Measurements from ENCODE around the gene STMN1.

- TF ChIP-seq, protein P1, sequence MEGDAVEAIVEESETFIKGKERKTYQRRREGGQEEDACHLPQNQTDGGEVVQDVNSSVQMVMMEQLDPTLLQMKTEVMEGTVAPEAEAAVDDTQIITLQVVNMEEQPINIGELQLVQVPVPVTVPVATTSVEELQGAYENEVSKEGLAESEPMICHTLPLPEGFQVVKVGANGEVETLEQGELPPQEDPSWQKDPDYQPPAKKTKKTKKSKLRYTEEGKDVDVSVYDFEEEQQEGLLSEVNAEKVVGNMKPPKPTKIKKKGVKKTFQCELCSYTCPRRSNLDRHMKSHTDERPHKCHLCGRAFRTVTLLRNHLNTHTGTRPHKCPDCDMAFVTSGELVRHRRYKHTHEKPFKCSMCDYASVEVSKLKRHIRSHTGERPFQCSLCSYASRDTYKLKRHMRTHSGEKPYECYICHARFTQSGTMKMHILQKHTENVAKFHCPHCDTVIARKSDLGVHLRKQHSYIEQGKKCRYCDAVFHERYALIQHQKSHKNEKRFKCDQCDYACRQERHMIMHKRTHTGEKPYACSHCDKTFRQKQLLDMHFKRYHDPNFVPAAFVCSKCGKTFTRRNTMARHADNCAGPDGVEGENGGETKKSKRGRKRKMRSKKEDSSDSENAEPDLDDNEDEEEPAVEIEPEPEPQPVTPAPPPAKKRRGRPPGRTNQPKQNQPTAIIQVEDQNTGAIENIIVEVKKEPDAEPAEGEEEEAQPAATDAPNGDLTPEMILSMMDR (IDR thresholded peaks at IDR 0.05) = no peak
- TF ChIP-seq POLR2A (IDR thresholded peaks at IDR 0.05) (no peak), EP300 (IDR thresholded peaks at IDR 0.05) (no peak), POLR2AphosphoS5 (IDR thresholded peaks at IDR 0.05) (no peak)
Observed at GRCh38 chr1:25856856-25857255, 49.4 kb downstream of the STMN1 start.
